HG03432 (cell line): Measurements from ENCODE around the gene RAD51B.

ENCODE experiments used
- ATAC-seq: cut with Tn5 transposase; IDR thresholded peaks from one replicate; pipeline ENCODE4 v1.9.1; 2021; ENCODE audit warnings: mild to moderate bottlenecking, moderate library complexity; ENCODE audit not compliant: unreplicated experiment

The RAD51B gene

DNA sequence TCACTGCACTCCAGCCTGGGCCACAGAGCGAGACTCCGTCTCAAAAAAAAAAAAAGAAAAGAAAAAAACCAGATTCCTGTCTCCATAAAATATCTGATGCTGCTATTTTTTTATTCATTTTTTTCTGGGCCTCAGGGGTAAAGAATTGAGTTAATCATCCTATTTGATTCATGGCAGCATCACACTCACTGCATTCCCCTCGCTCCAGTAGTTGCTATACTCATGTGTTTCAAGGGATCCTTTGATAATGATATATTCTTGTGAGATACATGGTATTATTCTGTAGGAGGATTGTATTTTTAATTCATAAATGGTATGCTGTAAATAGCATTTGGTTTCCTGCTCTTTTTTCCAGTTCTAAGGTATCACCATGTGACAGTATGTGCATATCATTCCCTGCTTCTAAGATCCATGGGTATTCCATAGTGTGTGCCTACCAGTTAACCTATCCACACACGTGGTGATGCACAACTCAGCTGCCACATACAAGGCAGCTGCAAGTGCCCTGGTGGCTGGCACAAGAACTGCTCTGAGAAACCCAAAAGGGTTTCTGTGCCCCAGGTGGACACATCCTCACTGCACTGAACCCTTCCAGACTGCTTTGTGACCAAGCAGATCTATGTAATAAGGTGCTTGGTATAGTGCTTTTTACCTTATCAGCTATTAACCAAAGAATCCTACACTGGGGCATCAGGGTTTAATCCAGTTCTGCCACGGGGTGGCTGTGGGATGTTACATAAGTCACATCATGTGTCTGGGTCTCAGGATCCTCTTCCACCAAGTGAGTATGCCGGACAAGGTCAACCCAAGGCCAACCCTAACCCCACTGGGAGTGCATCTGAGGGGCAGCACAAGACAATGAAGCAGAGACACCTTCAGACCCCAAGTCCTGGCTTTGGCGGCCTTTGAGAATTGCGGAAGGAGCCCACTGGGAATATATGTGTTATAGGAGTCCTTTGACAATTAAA, 898.7 kb downstream of the RAD51B start:
- ATAC-seq, result no peak

DNA sequence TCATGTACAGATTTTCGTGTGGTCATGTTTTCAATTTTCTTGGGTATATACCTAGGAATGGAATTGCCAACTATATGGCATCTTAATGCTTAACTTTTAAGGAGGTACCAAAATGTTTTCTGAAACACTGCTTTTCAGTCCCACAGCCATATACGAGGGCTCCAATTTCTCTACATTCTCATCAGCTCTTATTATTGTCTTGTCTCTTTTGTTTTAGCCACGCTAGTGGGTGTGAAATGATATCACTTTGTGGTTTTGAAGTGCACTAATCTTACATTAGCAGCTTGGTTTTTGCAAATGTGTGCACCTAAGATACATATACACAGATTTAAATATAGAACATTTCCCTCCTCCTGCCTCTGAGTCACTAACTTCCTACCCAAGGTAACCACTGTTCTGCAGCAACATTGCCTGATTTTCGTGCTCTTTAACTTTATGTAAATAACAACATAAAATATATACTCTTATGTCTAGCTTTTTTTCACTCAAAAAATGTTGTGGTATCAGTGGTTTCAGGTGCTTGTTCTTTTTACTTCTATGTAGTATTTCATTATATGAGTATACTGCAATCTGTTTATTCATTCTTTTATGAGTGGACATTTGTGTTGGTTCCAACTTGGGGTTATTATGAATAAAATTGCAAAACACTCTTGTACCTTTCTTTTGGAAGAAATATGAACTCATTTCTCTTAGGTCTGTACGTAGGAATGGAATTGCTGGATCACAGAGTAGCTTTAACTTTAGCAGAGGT, 900.2 kb downstream of the RAD51B start:
- no peak for ATAC-seq

DNA sequence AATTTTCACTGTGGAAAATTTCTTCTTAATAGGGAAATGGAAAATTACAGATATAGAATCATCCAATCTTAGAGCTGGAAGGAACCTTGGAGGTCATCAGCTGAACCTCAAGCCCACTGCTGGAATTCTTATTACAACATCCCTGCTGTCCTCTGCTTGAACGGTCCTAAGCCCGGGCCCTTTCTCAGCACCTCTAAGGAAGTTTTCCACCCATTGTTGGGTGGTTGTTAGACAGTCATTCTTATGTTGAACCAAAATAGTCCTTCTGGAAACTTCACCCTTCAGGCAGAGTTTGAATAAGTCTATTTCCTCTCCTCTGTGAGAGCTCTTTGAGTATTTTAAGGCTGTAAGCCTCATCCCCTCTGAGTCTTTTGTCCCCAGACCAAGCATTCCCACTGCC, 902.6 kb downstream of the RAD51B start:
- no peak for ATAC-seq

DNA sequence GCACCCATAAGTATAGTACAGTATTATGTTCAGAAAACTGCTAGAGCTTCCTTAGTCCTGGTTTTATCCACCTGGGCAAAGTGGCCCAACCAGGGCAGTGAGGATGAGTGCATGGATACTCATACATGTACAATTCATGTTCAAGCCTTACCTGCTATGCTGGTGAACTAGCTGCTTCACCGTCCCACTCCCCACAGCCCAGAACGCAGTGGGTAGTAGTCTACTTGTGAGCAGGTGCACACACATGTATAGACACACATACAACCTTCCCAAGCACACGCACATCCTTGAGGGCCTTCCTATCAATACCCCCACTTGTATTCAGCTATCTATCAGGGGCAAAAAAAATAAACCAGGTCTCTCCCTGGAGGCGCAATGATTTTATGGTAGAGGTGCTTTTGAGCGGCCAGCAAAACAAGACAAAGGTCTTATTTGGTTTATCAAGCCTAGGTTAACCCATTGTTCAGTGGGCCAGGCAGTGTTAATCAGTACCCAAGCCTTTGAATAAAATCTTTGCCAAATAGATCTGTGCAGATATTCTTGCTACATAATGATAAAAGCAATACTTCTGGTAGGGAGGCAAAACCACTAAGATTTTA, 903.5 kb downstream of the RAD51B start:
- no peak for ATAC-seq

DNA sequence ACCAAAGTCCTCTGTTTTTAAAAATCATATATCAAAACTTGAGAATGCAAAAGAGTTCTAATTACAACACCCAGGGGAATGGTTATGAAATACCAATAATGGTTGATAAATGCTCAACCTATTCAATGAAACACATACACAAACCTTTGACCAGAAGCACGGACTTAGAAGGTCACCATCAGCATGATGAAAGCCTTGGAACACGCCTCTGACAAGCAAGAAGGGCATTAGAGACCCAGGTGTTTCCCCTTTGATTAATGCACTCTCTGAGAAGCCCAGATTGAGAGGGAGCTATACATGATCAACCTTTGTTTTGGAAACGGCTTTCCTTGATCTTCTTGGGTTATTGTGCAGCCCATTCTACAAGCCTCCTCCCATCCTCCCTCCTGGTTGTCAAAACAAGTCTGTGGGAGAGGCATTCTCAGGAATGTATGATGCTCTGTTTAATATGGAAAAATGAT, 904.3 kb downstream of the RAD51B start:
- no peak for ATAC-seq

DNA sequence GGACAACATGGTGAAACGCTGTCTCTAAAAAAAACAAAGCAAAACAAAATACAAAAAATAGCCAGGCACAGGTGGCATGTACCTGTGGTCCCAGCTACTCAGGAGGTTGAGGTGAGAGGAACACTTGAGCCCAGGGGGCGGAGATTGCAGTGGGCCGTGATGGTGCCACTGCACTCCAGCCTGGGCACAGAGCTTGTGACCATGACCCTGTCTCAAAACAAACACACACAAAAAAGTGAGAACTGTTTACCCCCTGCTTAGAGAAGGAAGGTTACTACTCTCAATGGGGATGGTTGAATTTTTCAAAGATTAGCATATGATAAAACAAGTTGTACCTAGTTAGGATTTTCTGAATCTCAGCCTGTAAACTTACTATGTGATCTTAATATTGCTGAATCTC, 905.3 kb downstream of the RAD51B start:
- no peak for ATAC-seq

DNA sequence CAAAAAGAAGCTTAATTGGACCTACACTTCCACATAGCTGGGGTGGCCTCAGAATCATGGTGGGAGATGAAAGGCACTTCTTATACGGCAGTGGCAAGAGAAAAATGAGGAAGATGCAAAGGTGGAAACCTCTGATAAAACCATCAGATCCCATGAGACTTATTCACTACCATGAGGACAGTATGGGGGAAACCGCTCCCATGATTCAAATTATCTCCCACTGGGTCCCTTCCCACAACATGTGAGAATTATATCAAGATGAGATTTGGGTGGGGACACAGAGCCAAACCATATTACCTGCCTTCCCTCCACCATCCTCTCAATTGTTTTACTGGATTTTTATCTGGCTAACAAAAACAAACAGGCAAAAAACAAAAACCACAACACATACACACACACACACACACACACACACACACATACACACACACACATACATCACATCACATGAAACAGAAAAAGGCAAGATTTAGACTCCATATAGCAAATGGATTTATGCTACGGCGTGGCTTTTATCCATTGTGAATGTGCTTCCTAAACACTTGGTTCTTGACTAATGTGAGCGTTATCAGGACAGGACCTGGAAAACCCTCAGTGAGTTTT, 906.6 kb downstream of the RAD51B start:
- no peak for ATAC-seq

DNA sequence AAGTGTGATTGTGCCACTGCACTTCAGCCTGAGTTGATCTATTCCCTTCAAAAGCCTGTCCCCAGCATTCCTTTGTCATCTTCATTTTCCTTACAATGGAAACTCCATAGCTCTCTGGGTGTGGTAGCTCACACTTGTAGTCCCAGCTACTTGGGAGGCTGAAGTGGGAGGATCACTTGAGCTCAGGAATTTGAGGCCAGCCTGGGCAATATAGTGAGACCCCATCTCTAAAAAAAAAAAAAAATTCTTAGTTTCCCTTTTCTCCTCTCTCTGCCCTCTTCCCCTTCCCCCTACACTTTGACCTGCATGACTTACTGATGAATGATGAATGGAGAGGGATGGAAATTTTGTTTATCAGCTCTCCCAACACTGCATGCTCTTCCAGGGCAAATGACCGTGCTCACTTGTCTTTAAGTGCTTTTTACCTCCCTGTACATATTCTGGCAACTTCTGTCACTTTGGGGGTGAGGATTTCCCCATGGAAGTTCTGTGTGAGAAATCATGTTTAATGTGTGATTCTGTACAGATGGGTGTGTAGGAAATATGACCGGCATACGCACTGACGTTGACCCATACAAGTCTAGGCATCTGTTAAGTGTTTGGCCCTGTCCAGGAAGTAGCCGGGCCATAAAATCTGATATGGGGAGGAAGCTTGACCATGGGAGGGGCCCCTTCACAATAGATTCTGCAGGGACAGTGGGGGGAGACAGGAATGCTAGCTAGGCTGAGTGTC, 907.9 kb downstream of the RAD51B start:
- ATAC-seq, result no peak

DNA sequence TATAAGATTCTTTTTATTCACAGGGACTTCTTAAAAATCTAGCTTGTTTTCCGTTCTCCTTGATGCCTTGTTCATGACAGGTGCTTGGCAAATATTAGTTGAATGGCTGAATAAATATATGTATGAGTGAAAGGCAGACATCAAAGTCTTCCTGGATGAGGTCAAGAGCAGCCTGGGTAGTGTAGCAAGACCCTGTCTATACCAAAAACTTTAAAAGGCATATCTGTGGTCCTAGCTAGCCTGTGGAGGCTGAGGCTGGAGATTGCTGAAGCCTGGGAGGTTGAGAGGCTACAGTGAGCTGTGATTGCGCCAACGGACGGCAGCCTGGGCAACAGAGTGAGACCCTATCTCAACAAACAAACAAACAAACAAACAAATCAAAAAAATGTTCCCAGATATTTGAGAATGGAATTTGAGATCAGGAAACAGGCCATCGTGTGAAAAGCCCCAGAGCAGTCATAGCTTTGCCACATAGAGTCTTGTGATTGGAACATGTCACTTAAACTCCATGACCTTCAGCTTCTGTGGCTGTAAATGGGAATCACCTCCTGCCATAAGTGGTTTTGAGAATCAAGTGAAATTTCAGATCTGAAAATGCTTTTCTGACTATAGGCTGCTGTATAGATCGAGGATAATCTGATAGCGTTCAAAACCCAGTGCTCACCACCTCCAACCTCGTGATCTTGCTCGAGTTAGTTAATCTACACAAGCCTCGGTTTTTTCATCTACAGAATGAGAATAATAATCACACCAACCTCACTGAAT, 908.9 kb downstream of the RAD51B start:
- ATAC-seq, result no peak

DNA sequence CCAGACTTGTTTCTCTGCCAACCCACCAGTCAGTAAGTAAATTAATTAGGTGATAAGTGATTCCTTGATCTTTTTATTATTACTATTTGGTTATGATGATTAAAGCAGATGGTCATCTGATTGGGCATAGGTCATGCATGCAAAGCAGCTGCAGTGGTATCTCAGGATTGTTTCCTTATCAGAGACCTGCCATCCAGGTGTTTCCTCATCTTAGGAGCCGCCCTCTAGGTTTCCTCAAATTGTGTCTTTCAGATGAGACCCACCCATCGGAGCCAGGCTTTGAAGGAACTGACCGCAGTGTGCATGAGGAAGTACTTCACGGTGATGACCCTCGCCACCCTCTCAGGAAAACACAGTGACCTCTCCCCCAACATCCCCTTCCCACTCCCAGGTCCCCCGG, 910.0 kb downstream of the RAD51B start:
- ATAC-seq, result no peak

DNA sequence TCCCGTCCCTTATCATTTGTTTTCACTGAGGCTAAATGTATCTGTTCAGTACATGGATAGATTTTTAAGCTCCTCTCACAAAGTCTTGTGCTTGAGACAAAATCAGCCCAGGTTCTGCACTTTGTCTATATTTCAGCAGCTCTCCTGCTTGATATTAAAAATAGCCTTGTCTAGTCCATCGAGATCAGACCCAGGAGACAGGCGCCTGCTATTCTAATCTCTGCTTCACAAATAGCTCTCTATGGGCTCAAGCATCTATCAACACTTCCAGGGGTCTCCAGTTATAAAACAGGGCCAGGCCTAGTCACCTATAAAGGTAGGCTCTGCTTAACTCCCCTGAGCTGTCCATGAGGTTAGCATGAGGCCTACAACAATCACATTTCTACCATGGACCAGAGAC, 910.8 kb downstream of the RAD51B start:
- ATAC-seq, result no peak

DNA sequence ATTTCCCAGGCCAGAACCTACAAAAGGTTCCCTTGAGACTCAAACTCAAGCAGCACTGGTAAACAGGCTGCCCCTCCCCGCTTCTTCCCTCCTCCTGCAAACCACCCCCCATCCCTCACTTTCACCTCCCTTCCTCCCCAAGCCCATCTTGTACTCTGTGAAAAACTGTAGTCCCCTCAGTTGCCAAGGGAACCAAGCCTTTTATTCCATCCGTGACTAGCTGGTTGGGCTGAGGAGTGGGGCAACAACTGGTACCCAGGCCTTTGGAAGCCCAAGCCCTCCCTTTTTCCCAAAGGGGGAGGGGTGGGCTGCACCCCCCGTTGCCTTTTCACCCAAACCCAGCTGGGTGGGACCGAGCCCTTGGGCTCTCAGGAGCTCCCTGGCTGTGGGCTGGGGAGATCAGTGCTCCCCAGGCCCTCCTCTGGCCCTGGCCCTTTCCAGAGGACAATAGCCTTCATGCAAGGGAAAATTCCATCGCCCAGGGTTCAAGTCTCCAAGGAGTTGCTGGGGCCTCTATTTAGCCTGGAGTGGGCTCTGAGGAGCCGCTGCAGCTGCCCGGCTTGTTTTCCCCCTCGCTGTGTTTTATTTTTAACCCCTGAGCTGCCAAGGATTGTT, 911.3 kb downstream of the RAD51B start:
- ATAC-seq, result no peak

DNA sequence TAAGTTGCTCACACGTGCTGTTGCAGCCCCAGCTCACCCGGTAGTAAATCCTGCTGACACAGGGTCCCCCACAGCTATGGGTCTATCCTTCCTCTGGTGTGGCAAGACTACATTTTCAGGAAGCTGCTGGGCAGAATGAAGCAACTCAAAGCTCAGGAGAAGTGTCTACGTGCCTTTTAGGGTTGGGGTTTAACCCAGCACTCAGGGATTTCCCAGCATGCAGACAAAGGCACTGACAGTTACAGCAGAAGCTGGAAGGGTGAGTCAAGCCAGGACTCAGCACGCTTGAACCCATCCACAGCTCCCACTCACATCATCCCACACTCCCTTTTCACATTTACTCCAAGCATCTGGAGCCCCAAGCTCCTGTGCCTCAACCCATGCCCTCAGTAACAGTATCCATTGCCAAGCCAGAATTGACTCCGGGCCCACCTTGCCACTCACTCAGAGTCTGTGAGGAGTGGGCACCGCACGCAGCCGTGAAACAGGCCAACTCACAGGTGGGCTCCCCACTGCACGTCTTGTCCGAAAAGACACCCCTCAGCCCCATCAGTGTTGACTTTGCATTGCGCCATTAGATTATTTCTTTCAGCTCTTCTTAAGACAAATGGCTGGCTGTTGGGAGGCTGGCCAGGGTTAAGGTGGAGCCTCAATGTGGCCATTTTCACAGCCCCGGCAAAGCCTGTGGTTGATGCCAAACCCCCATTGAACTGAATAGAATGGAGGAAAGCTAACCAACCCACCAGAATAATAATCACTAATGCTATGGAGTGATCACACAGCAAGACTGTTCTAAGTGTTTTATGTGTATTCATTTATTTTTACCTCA, 913.7 kb downstream of the RAD51B start:
- no peak for ATAC-seq

DNA sequence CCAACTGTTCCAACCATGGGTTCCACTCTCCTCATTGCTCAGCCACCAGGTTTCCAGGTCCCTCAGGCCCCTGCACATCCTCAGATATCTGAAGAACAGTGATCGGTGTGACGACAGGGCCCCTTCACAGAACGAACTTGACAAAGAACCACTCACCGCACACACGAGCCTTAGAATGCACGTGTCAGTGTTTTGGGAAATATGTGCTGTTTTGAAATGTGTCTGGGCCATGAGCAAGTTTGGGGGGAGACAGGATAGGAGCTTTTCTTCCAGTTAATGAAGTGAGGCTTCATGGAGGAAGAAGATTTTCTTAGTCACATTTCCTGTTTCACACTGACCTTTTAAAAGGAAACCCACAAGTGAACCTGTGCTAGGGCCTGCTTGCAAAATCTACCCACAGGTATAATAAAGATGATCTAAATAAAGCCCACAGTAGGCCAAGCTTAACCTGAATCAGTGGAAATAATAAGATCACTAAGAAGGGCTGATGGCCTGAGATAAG, 914.7 kb downstream of the RAD51B start:
- ATAC-seq, result peak; percentile 46

DNA sequence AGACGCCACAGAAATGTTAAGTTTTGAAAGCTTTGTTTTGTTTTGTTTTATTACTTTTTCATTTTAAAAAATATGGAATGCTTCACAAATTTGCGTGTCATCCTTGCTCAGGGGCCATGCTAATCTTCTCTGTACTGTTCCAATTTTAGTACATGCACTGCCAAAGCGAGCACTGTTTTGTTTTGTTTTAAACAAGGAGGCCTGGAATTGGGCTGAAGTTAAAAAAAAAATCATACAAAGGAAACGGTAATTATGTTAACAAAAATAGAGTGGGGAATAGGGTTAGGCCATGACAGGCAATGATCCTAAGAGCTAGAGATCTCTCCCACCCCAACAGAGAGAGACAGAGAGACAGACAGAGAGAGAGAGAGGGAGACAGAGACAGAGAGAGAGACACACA, 916.3 kb downstream of the RAD51B start:
- no peak for ATAC-seq

DNA sequence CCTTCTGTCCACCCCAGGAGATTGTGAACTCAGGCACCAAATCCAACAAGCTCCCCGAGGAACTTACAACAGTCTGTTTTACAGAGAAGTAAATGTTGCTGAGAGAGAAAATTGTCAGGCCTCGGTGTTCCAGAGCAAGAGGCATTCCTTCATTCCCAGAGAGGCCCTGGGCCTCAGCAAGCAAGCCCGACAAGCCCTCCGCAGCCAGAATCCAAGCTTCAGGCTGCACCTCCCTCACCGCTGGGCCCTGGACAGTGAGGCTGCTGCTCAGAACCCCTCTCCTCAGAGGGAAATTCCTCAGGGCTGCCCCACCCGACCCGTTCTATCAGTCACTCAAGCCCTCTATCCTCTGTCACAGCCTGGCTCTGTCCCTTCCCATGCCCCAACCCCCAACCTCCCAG, 916.9 kb downstream of the RAD51B start:
- no peak for ATAC-seq

DNA sequence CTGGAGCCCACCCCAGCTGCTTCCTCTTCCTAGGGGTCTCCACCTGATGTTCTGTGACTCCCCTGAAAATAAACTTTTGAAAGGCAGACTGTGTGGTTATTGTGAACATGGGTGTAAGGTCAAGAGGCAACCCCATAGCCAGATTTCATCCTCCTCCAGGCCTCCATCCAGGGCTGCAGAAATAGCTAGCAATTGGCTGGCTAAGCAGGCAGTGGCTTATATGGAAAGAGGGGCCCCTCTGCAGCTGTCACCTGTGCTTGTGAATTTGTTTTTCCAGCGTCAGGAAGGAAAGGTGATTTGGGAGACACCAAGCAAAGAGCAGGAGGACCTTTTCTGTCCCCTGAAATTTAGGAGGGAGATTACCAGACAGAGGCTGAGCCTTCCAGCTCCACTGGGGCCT, 917.5 kb downstream of the RAD51B start:
- no peak for ATAC-seq

DNA sequence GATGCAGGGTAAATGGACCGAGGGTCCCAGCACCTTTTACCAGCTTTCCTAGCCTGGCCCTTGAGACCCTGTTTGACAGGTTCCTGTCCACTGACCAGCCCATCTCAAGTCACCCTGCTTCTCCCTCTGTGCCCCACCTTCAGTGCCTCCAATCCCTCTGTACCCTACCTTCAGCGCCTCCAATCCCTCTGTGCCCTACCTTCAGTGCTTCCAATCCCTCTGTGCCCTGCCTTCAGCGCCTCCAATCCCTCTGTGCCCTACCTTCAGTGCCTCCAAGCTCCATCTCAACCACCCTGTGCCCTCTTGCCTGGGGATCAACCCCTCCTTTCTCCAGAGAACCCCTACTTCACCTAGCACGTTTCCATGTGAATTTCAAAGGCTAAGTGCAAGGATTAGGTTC, 919.0 kb downstream of the RAD51B start:
- no peak for ATAC-seq
